Upper lobe of right lung (tissue), 1 donor: ENCODE data around the gene MAJIN. TPM values are rescaled to one million over a fixed set of nuclear protein-coding genes. Genes with fewer than 3 reads are reported as not detected.
"Not testable (repeated sequence)": the region's sequence is repeated elsewhere in the genome, so short reads cannot be mapped to it uniquely, and the experiment has no call there.

Experiments
- ATAC-seq: fragments of 200-7000 bp; cut with Tn5 transposase; one replicate; pipeline ENCODE4 v1.9.1; 2020; ENCODE audit warnings: mild to moderate bottlenecking, moderate library complexity
- DNase-seq: peaks from one replicate; pipeline ENCODE4 v3.0.0-alpha.2; 2020
- H3K27ac ChIP-seq: fragments of 200-600 bp; one replicate; pipeline ENCODE4 v1.8.0; 2022
- H3K27me3 ChIP-seq: fragments of 200-600 bp; one replicate; pipeline ENCODE4 v1.8.0; 2022; ENCODE audit warnings: mild to moderate bottlenecking
- H3K36me3 ChIP-seq: fragments of 200-600 bp; one replicate; pipeline ENCODE4 v1.8.0; 2022
- H3K4me1 ChIP-seq: fragments of 200-600 bp; one replicate; pipeline ENCODE4 v1.8.0; 2022
- H3K4me3 ChIP-seq: fragments of 200-600 bp; one replicate; pipeline ENCODE4 v1.8.0; 2022; ENCODE audit warnings: mild to moderate bottlenecking
- H3K9me3 ChIP-seq: fragments of 200-600 bp; one replicate; pipeline ENCODE4 v1.8.0; 2022
- CTCF ChIP-seq: fragments of 200-600 bp; IDR thresholded peaks from one replicate; pipeline ENCODE4 v1.8.0; 2022; ENCODE audit warnings: antibody characterized with exemption
- intact Hi-C: fragments of 100-400 bp; cut with DNase I; formaldehyde crosslinking; loops from one replicate; pipeline ENCODE4 v1.11.0; 2022
- total RNA-seq: library from RNA; stranded (reverse); fragmentation: NEBNext Ultra II Directional; extraction: Animal tissue kit (Norgen Biotek cat#: 25700); gene quantifications from one replicate; pipeline ENCODE4 v1.2.1, GENCODE V29; 2021
- donor health status: DM: no; HTN: yes; CAD: no; lungs with severe emphysema.

The MAJIN gene
- total RNA-seq, 1 donor from 2014 or later, result not detected

- DNase-seq (no peak), ATAC-seq (no peak)
- H3K4me1 ChIP-seq, result peaks cover 4% of the 10 kb centered on the region
- no peak overlapping the region for H3K27ac ChIP-seq
- intact Hi-C loops, result no loop called here
- H3K36me3 ChIP-seq, result no peaks in the 10 kb centered on the region
- no peak for TF ChIP-seq CTCF
- no peak overlapping the region for H3K4me3 ChIP-seq
- H3K9me3 ChIP-seq, result no peaks in the 10 kb centered on the region
- no peaks in the 10 kb centered on the region for H3K27me3 ChIP-seq
Observed at GRCh38 chr11:65008016-65008415, 36.1 kb upstream of the MAJIN start.

GRCh38 chr11:65003968-65004367, 32.1 kb upstream of the MAJIN start:
- H3K36me3 ChIP-seq, ATAC-seq, H3K4me3 ChIP-seq, DNase-seq, intact Hi-C loops, H3K9me3 ChIP-seq, H3K4me1 ChIP-seq, H3K27me3 ChIP-seq, H3K27ac ChIP-seq: not testable (repeated sequence)

DNA sequence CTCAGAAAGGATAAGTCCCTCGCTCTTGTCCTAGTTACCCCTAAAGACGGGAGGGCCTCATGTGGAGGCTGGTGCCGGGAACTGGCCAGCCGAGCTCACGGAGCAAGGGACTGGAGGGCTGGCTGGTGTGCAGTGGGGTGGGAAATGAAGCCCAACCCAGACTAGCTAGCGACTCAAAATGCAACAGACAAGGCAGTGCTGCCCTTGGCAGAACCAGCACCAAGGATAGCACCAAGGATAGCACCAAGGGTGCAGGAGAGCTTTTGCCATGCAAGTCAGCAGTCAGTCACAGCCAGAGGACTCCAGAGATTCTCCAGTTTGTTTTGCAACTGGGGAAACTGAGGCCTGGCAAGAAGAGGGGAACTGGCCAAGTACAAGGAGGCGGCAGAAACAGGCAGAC, 31.4 kb upstream of the MAJIN start:
- H3K9me3 ChIP-seq, result no peaks in the 10 kb centered on the region
- no peak overlapping the region for H3K4me3 ChIP-seq
- ATAC-seq, result no peak

DNA sequence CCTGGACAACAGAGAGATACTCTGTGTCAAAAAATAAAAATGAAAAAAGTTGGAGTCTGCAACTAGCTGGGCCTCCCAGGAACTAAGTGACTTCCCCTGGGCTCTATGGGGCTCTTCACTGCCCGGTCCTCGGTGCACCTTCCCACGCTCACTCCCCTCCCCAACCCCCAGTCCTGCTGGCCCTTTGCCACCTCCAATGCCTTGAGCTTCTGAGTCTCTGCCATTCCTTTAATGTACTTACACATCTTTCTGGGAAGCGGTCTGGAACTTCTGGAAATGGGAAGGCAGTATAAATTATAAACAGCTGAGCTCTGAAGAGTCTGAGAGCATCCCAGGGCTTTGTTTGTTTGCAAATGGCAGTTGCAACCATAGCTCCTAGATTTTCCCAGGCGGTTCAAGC, 30.8 kb upstream of the MAJIN start:
- ATAC-seq, result no peak
- H3K27me3 ChIP-seq, result no peaks in the 10 kb centered on the region
- no peak overlapping the region for H3K4me3 ChIP-seq
- H3K9me3 ChIP-seq, result no peaks in the 10 kb centered on the region
- intact Hi-C loops, result no loop called here
- no peak for DNase-seq
- no peak for TF ChIP-seq CTCF
- H3K27ac ChIP-seq, result no peak overlapping the region
- no peaks in the 10 kb centered on the region for H3K4me1 ChIP-seq
- H3K36me3 ChIP-seq, result no peaks in the 10 kb centered on the region

More for the DNA sequence above, 31.4 kb upstream of the MAJIN start:
- Histone ChIP-seq H3K36me3 (no peaks in the 10 kb centered on the region), H3K27me3 (no peaks in the 10 kb centered on the region), H3K4me1 (no peaks in the 10 kb centered on the region), H3K27ac (no peak overlapping the region)
- no peak for TF ChIP-seq CTCF
- DNase-seq, result no peak
- intact Hi-C loops, result no loop called here

GRCh38 chr11:64999478-64999877, 27.6 kb upstream of the MAJIN start:
- intact Hi-C loops, result loop anchor here (10.0 kb wide), 1 partner anchor 75 kb away; the partner anchor contains the start of gene PPP2R5B
- Histone ChIP-seq H3K27ac (no peak overlapping the region), H3K27me3 (no peaks in the 10 kb centered on the region), H3K4me3 (no peak overlapping the region), H3K36me3 (no peaks in the 10 kb centered on the region), H3K9me3 (no peaks in the 10 kb centered on the region), H3K4me1 (peaks cover 21% of the 10 kb centered on the region)
- DNase-seq, result no peak
- TF ChIP-seq CTCF, result no peak
- ATAC-seq, result no peak

- intact Hi-C loops, result loop anchor here (10.0 kb wide), 1 partner anchor 74 kb away; the partner anchor contains the start of gene PPP2R5B
- ATAC-seq (no peak), DNase-seq (no peak)
- no peak overlapping the region for H3K4me3 ChIP-seq
- no peak for TF ChIP-seq CTCF
- H3K27ac ChIP-seq, result no peak overlapping the region
- no peaks in the 10 kb centered on the region for H3K36me3 ChIP-seq
- no peaks in the 10 kb centered on the region for H3K27me3 ChIP-seq
- peaks cover 21% of the 10 kb centered on the region for H3K4me1 ChIP-seq
- H3K9me3 ChIP-seq, result no peaks in the 10 kb centered on the region
Observed at GRCh38 chr11:64998690-64999431, 27.0 kb upstream of the MAJIN start.
